Measurements from ENCODE around the gene WWTR1. TPM values are rescaled to one million over a fixed set of nuclear protein-coding genes. Genes with fewer than 3 reads are reported as not detected.

Gene WWTR1
- total RNA-seq, 2 donors from 2014 or later = 17.3 to 18.5 TPM

DNA sequence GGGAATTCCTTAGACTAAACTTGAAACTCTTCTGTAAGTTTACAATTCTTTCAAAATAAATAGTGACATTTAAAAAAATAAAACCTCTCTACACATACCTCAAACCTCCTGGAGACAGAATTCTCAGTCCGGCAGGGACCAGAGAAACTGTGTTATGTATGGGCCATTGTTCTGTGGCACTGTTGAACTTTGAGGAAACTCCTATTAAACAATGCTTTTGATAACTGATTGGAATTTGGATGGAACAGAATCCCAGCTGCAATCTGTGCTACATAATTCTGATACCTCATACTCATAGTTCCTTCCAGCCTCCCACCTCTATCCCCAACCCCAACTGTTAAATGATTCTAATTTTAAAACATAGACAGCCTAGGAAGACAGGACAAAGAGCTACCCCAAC lies 98.3 kb downstream of the WWTR1 start:
- no peaks in the 10 kb centered on the region for H3K27me3 ChIP-seq (ENCODE audit: control insufficient read depth, insufficient read depth, low read length, poor library complexity, severe bottlenecking)
- Mint-ChIP-seq H3K36me3 (ENCODE audit: low read depth) (peaks cover 2% of the 10 kb centered on the region), H3K4me3 (no peak overlapping the region), H3K4me1 (peaks cover 27% of the 10 kb centered on the region), H3K27me3 (ENCODE audit: insufficient read depth) (no peaks in the 10 kb centered on the region), H3K27ac (no peak overlapping the region), H3K9me3 (no peaks in the 10 kb centered on the region)
- DNase-seq = no peak
- no peak overlapping the region for H3K4me3 ChIP-seq (ENCODE audit: low read length)
- H3K36me3 ChIP-seq (ENCODE audit: control insufficient read depth, insufficient read depth, low read length) = peaks cover 4% of the 10 kb centered on the region
- 100% methylated on average over 1 of the region's 1 CpG; no CpG with 5 or more reads in 1 of the 2 experiments for WGBS, 2 experiments (ENCODE audit: insufficient coverage in 1 of 2, insufficient read length in 1 of 2)
- TF ChIP-seq, protein P1, sequence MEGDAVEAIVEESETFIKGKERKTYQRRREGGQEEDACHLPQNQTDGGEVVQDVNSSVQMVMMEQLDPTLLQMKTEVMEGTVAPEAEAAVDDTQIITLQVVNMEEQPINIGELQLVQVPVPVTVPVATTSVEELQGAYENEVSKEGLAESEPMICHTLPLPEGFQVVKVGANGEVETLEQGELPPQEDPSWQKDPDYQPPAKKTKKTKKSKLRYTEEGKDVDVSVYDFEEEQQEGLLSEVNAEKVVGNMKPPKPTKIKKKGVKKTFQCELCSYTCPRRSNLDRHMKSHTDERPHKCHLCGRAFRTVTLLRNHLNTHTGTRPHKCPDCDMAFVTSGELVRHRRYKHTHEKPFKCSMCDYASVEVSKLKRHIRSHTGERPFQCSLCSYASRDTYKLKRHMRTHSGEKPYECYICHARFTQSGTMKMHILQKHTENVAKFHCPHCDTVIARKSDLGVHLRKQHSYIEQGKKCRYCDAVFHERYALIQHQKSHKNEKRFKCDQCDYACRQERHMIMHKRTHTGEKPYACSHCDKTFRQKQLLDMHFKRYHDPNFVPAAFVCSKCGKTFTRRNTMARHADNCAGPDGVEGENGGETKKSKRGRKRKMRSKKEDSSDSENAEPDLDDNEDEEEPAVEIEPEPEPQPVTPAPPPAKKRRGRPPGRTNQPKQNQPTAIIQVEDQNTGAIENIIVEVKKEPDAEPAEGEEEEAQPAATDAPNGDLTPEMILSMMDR (conservative IDR thresholded peaks at IDR 0.05) = no peak
- peaks cover 9% of the 10 kb centered on the region for H3K4me1 ChIP-seq (ENCODE audit: control insufficient read depth, insufficient read depth, low read length)
- no peaks in the 10 kb centered on the region for H3K9me3 ChIP-seq (ENCODE audit: control insufficient read depth, low read length)
- H3K9ac ChIP-seq (ENCODE audit: extremely low read depth, low read length, poor library complexity, severe bottlenecking) = no peak overlapping the region
- no peak overlapping the region for H3K27ac ChIP-seq (ENCODE audit: low read depth, low read length)

DNA sequence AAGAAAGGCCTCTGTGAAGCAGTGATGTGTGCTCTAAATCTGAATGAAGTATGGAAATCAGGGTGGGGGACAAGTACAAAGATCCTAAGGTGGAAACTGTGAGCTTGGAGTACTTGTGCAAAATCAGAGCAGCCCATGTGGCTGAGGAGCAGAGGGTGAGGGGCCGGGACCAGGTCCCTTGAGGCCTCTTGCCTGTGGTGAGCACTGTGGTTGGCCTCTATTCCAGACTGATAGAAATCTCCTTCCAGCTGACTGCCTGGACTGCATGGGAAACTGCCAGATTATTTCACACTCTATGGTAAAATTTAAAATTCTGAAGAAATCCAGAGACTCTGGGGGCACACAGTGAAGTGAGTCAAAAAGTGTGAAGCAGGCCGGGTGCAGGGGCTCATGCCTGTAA lies 101.9 kb downstream of the WWTR1 start:
- Mint-ChIP-seq H3K36me3 (ENCODE audit: low read depth) (peaks cover 2% of the 10 kb centered on the region), H3K27me3 (ENCODE audit: insufficient read depth) (no peaks in the 10 kb centered on the region)
- TF ChIP-seq, protein P1 (conservative IDR thresholded peaks at IDR 0.05) = no peak

DNA sequence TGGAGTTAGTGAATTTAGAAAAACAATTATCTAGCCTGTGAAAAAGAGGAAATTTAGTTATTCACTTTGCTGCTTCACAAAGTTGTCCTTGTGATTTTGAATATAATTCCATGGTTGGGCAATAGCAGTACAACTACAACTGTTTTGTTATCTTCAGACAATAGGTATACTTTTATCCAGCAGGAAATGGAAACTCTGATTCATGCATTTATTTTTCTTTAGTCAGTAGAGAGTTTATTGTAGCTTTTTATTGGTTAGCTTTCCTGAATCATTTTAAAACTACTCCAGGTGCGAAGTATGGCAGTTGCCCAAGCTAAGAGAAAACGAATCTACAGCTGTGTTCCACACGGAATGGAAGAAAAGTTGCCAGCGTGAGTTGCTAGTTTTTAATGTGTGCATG lies 103.0 kb downstream of the WWTR1 start:
- Histone ChIP-seq H3K9me3 (ENCODE audit: control insufficient read depth, low read length) (no peaks in the 10 kb centered on the region), H3K27me3 (ENCODE audit: control insufficient read depth, insufficient read depth, low read length, poor library complexity, severe bottlenecking) (no peaks in the 10 kb centered on the region), H3K4me1 (ENCODE audit: control insufficient read depth, insufficient read depth, low read length) (peaks cover 5% of the 10 kb centered on the region), H3K9ac (ENCODE audit: extremely low read depth, low read length, poor library complexity, severe bottlenecking) (no peak overlapping the region), H3K27ac (ENCODE audit: low read depth, low read length) (peak overlapping the region; percentile 12), H3K4me3 (ENCODE audit: low read length) (no peak overlapping the region), H3K36me3 (ENCODE audit: control insufficient read depth, insufficient read depth, low read length) (no peaks in the 10 kb centered on the region)
- no peaks in the 10 kb centered on the region for H3K9me3 Mint-ChIP-seq
- H3K27me3 Mint-ChIP-seq (ENCODE audit: insufficient read depth) = no peaks in the 10 kb centered on the region
- TF ChIP-seq, protein P1 (conservative IDR thresholded peaks at IDR 0.05) = no peak
- no peak overlapping the region for H3K27ac Mint-ChIP-seq
- no peak overlapping the region for H3K4me3 Mint-ChIP-seq
- 87 to 90% methylated on average over 4 of the region's 4 CpGs for WGBS, 2 experiments (ENCODE audit: insufficient coverage in 1 of 2, insufficient read length in 1 of 2)
- H3K4me1 Mint-ChIP-seq = peaks cover 38% of the 10 kb centered on the region
- no peak for DNase-seq
- peaks cover 2% of the 10 kb centered on the region for H3K36me3 Mint-ChIP-seq (ENCODE audit: low read depth)

More for the DNA sequence above, 101.9 kb downstream of the WWTR1 start:
- no peak overlapping the region for H3K27ac ChIP-seq (ENCODE audit: low read depth, low read length)
- H3K4me1 ChIP-seq (ENCODE audit: control insufficient read depth, insufficient read depth, low read length) = peaks cover 5% of the 10 kb centered on the region
- 90 to 100% methylated on average over 1 to 2 of the region's 2 CpGs for WGBS, 2 experiments (ENCODE audit: insufficient coverage in 1 of 2, insufficient read length in 1 of 2)
- H3K9me3 Mint-ChIP-seq = no peaks in the 10 kb centered on the region
- no peaks in the 10 kb centered on the region for H3K36me3 ChIP-seq (ENCODE audit: control insufficient read depth, insufficient read depth, low read length)
- H3K4me3 Mint-ChIP-seq = no peak overlapping the region
- H3K27me3 ChIP-seq (ENCODE audit: control insufficient read depth, insufficient read depth, low read length, poor library complexity, severe bottlenecking) = no peaks in the 10 kb centered on the region
- no peak overlapping the region for H3K4me3 ChIP-seq (ENCODE audit: low read length)
- H3K9ac ChIP-seq (ENCODE audit: extremely low read depth, low read length, poor library complexity, severe bottlenecking) = no peak overlapping the region
- peaks cover 40% of the 10 kb centered on the region for H3K4me1 Mint-ChIP-seq
- peak overlapping the region; percentile 7 for H3K27ac Mint-ChIP-seq
- DNase-seq = no peak
- H3K9me3 ChIP-seq (ENCODE audit: control insufficient read depth, low read length) = no peaks in the 10 kb centered on the region

Measured in endodermal cell (in vitro differentiated cells).